ENCODE data around the gene MOCOS. TPM values are rescaled to one million over a fixed set of nuclear protein-coding genes. Genes with fewer than 3 reads are reported as not detected.

MOCOS gene
- total RNA-seq, 1 experiment from 2014 or later, result 5.5 TPM

GRCh38 chr18:36200354-36200771, 13.1 kb downstream of the MOCOS start:
- no peak overlapping the region for H3K4me3 Mint-ChIP-seq (ENCODE audit: unreplicated experiment)
- Histone ChIP-seq H3K4me3 (ENCODE audit: low read depth, low read length) (no peak overlapping the region), H3K36me3 (ENCODE audit: control insufficient read depth, insufficient read depth, low read length) (no peaks in the 10 kb centered on the region), H3K9me3 (no peaks in the 10 kb centered on the region), H3K27me3 (replicated peaks; ENCODE audit: control insufficient read depth, insufficient read depth, low read length) (no peaks in the 10 kb centered on the region), H3K4me1 (no peaks in the 10 kb centered on the region)
- intact Hi-C loops (cut with micrococcal nuclease; ENCODE audit: unreplicated experiment), result no loop called here
- H3K36me3 Mint-ChIP-seq (ENCODE audit: insufficient read depth, unreplicated experiment), result peaks cover 8% of the 10 kb centered on the region
- no peaks in the 10 kb centered on the region for H3K9me3 Mint-ChIP-seq (ENCODE audit: unreplicated experiment)
- TF ChIP-seq CTCF (IDR thresholded peaks at IDR 0.05; ENCODE audit: insufficient read depth in 1 of 2, low read depth in 1 of 2, low read length in 1 of 2, severe bottlenecking in 1 of 2, unreplicated experiment in 1 of 2), result no peak
- no peak for DNase-seq
- no peaks in the 10 kb centered on the region for H3K27me3 Mint-ChIP-seq (ENCODE audit: insufficient read depth, unreplicated experiment)
- H3K4me1 Mint-ChIP-seq (ENCODE audit: low read depth, unreplicated experiment), result no peaks in the 10 kb centered on the region
- POLR2A ChIA-PET, result no interaction called here
- BruUV-seq (replicated peaks), result no TSS peak
- H3K27ac Mint-ChIP-seq (ENCODE audit: unreplicated experiment), result no peak overlapping the region
- CTCF ChIA-PET, result no interaction called here

GRCh38 chr18:36201765-36202164, 14.5 kb downstream of the MOCOS start:
- intact Hi-C loops (cut with micrococcal nuclease; ENCODE audit: unreplicated experiment), result no loop called here
- Mint-ChIP-seq H3K36me3 (ENCODE audit: insufficient read depth, unreplicated experiment) (peaks cover 12% of the 10 kb centered on the region), H3K27me3 (ENCODE audit: insufficient read depth, unreplicated experiment) (no peaks in the 10 kb centered on the region), H3K4me1 (ENCODE audit: low read depth, unreplicated experiment) (no peaks in the 10 kb centered on the region), H3K9me3 (ENCODE audit: unreplicated experiment) (no peaks in the 10 kb centered on the region), H3K27ac (ENCODE audit: unreplicated experiment) (no peak overlapping the region), H3K4me3 (ENCODE audit: unreplicated experiment) (no peak overlapping the region)
- no peak overlapping the region for H3K4me3 ChIP-seq (ENCODE audit: low read depth, low read length)
- no peak for DNase-seq
- ChIA-PET CTCF (interaction anchor here (0.7 kb wide), 1 partner anchor 45 kb away, joined by 4 read pairs; no protein-coding TSS in a partner anchor), POLR2A (no interaction called here)
- H3K4me1 ChIP-seq, result no peaks in the 10 kb centered on the region
- no TSS peak for BruUV-seq (replicated peaks)
- no peaks in the 10 kb centered on the region for H3K9me3 ChIP-seq
- no peaks in the 10 kb centered on the region for H3K27me3 ChIP-seq (replicated peaks; ENCODE audit: control insufficient read depth, insufficient read depth, low read length)
- TF ChIP-seq CTCF (IDR thresholded peaks at IDR 0.05; ENCODE audit: insufficient read depth in 1 of 2, low read depth in 1 of 2, low read length in 1 of 2, severe bottlenecking in 1 of 2, unreplicated experiment in 1 of 2), result no peak
- H3K36me3 ChIP-seq (ENCODE audit: control insufficient read depth, insufficient read depth, low read length), result no peaks in the 10 kb centered on the region

GRCh38 chr18:36203360-36203895, 16.1 kb downstream of the MOCOS start:
- no peak for DNase-seq
- no peaks in the 10 kb centered on the region for H3K4me1 Mint-ChIP-seq (ENCODE audit: low read depth, unreplicated experiment)
- no peaks in the 10 kb centered on the region for H3K9me3 ChIP-seq
- no peaks in the 10 kb centered on the region for H3K9me3 Mint-ChIP-seq (ENCODE audit: unreplicated experiment)
- no peak for TF ChIP-seq CTCF (IDR thresholded peaks at IDR 0.05; ENCODE audit: insufficient read depth in 1 of 2, low read depth in 1 of 2, low read length in 1 of 2, severe bottlenecking in 1 of 2, unreplicated experiment in 1 of 2)
- H3K4me1 ChIP-seq, result no peaks in the 10 kb centered on the region
- H3K27me3 ChIP-seq (replicated peaks; ENCODE audit: control insufficient read depth, insufficient read depth, low read length), result no peaks in the 10 kb centered on the region
- peaks cover 12% of the 10 kb centered on the region for H3K36me3 Mint-ChIP-seq (ENCODE audit: insufficient read depth, unreplicated experiment)
- no peak overlapping the region for H3K4me3 Mint-ChIP-seq (ENCODE audit: unreplicated experiment)
- H3K36me3 ChIP-seq (ENCODE audit: control insufficient read depth, insufficient read depth, low read length), result no peaks in the 10 kb centered on the region
- no peak overlapping the region for H3K27ac Mint-ChIP-seq (ENCODE audit: unreplicated experiment)
- no TSS peak for BruUV-seq (replicated peaks)
- H3K4me3 ChIP-seq (ENCODE audit: low read depth, low read length), result no peak overlapping the region
- intact Hi-C loops (cut with micrococcal nuclease; ENCODE audit: unreplicated experiment), result no loop called here
- H3K27me3 Mint-ChIP-seq (ENCODE audit: insufficient read depth, unreplicated experiment), result no peaks in the 10 kb centered on the region
- ChIA-PET CTCF (no interaction called here), POLR2A (no interaction called here)
